ENCODE data around the gene RPS6KL1. TPM values are rescaled to one million over a fixed set of nuclear protein-coding genes. Genes with fewer than 3 reads are reported as not detected.

RPS6KL1 gene
- total RNA-seq, 1 experiment from 2014 or later, result 18.8 TPM

DNA sequence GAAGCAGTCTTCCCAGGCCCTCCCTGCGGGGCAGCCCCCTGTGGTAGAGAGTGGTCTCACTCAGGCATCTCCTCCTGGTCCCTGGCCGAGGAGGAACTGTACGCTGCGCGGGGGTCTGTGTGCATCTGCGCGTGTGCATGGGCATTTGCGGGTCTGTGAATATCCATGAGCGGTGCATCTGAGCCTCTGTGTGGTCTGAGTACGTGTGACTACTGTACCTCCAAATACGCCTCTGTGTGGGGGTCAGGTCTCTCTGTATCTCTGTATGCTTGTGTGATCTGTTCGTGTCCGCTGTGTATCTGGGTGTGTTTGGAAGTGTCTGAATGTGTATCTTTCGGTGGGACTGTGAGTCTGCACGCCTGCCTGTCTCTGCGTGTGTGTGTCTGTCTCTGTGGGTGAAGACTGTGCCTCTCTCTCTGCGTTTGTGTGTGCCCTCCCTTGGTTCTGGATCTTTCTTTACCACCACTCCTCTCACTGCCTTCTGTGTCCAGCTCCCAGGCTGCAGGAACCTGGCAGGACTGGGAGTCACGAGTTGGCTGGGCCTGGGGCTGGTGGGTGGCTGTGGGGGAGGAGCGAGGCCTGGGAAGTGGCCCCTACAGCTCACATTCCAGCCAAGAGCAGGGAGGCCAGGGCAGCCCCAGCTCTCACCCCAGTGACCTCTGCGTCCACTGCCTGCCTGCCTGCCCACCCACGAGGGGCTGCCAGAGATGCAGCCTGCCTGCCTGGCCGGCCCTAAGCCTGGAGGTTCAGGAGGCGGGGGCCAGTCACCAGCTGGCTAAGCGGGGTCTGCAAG lies 33.4 kb upstream of the RPS6KL1 start:
- Mint-ChIP-seq H3K4me3 (peak overlapping the region; percentile 25 to 47; a peak in 4 of 5 replicates), H3K36me3 (ENCODE audit: insufficient read depth in 1 of 3, low read depth in 3 of 3) (no peaks in the 10 kb centered on the region; a peak in 1 of 7 replicates), H3K27ac (no peak overlapping the region), H3K4me1 (peaks cover 10 to 12% of the 10 kb centered on the region in 2 experiments), H3K9me3 (no peaks in the 10 kb centered on the region), H3K27me3 (ENCODE audit: low read depth) (peaks cover 21% of the 10 kb centered on the region)
- H3K4me1 ChIP-seq (ENCODE audit: insufficient read depth, low read length), result no peaks in the 10 kb centered on the region; the same call in 1 of the 2 replicates
- no peak overlapping the region for H3T11ph ChIP-seq (ENCODE audit: low read length)
- H2BK12ac ChIP-seq (ENCODE audit: insufficient read length, low read depth, low read length), result no peak overlapping the region
- H3K23me2 ChIP-seq (ENCODE audit: insufficient read length, low read depth, low read length, poor library complexity, severe bottlenecking), result no peaks in the 10 kb centered on the region
- H4K91ac ChIP-seq (ENCODE audit: insufficient read length, low read depth, low read length), result no peak overlapping the region
- H3K18ac ChIP-seq (ENCODE audit: insufficient read length, low read depth, low read length), result no peak overlapping the region
- H3K79me2 ChIP-seq (ENCODE audit: insufficient read depth, low read length), result no peaks in the 10 kb centered on the region
- H2AK5ac ChIP-seq (ENCODE audit: insufficient read length, low read length), result no peak overlapping the region
- H2BK5ac ChIP-seq (ENCODE audit: insufficient read length, low read length), result no peak overlapping the region
- no peak overlapping the region for H3K23ac ChIP-seq (ENCODE audit: insufficient read length, low read depth, low read length)
- H3K9me3 ChIP-seq (ENCODE audit: control insufficient read depth, low read depth, low read length), result no peaks in the 10 kb centered on the region
- no peak overlapping the region for H2BK20ac ChIP-seq (ENCODE audit: low read depth, low read length, poor library complexity, severe bottlenecking)
- H2BK120ac ChIP-seq (ENCODE audit: low read depth, low read length, poor library complexity, severe bottlenecking), result no peak overlapping the region
- no peak overlapping the region for H2BK15ac ChIP-seq (ENCODE audit: low read depth, low read length)
- no peaks in the 10 kb centered on the region for H4K20me1 ChIP-seq (ENCODE audit: control insufficient read depth, insufficient read depth, insufficient read length)
- no peak overlapping the region for H3K9ac ChIP-seq (ENCODE audit: extremely low read depth, insufficient read length, low read length)
- no peaks in the 10 kb centered on the region for H3K79me1 ChIP-seq (ENCODE audit: insufficient read depth, low read depth, low read length, poor library complexity, severe bottlenecking)
- no peaks in the 10 kb centered on the region; the same call in 1 of the 2 replicates for H3K27me3 ChIP-seq (ENCODE audit: insufficient read depth, low read length)
- no peak overlapping the region for H3K14ac ChIP-seq (ENCODE audit: insufficient read depth, low read length)
- no peak overlapping the region for H4K8ac ChIP-seq (replicated peaks; ENCODE audit: insufficient read length, low read depth, low read length)
- no peak for DNase-seq
- H3K4ac ChIP-seq (ENCODE audit: low read depth, low read length), result no peak overlapping the region
- TF ChIP-seq, protein P1, sequence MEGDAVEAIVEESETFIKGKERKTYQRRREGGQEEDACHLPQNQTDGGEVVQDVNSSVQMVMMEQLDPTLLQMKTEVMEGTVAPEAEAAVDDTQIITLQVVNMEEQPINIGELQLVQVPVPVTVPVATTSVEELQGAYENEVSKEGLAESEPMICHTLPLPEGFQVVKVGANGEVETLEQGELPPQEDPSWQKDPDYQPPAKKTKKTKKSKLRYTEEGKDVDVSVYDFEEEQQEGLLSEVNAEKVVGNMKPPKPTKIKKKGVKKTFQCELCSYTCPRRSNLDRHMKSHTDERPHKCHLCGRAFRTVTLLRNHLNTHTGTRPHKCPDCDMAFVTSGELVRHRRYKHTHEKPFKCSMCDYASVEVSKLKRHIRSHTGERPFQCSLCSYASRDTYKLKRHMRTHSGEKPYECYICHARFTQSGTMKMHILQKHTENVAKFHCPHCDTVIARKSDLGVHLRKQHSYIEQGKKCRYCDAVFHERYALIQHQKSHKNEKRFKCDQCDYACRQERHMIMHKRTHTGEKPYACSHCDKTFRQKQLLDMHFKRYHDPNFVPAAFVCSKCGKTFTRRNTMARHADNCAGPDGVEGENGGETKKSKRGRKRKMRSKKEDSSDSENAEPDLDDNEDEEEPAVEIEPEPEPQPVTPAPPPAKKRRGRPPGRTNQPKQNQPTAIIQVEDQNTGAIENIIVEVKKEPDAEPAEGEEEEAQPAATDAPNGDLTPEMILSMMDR (conservative IDR thresholded peaks at IDR 0.05), result no peak
- no CpG with 5 or more reads among the region's 24 CpGs for WGBS (ENCODE audit: extremely low coverage, insufficient read length, low lambda C conversion rate)
- H3K27ac ChIP-seq (ENCODE audit: insufficient read length, low read depth, low read length), result no peak overlapping the region
- no peak overlapping the region for H4K5ac ChIP-seq (ENCODE audit: insufficient read length, low read depth, low read length)
- no peak overlapping the region for H2AFZ ChIP-seq (ENCODE audit: low read length)
- H3K4me2 ChIP-seq (ENCODE audit: insufficient read depth, insufficient read length, low read length), result no peak overlapping the region
- no peak overlapping the region for H3K56ac ChIP-seq (ENCODE audit: insufficient read length, low read depth, low read length)
